Endothelial cell (in vitro differentiated cells): ENCODE results near the gene KHK. TPM values are rescaled to one million over a fixed set of nuclear protein-coding genes. Genes with fewer than 3 reads are reported as not detected.

Experiments used
- DNase-seq: peaks from one replicate; pipeline ENCODE4 v3.0.0; 2021; ENCODE audit warnings: low spot score
- H3K27ac Mint-ChIP-seq: one replicate; pipeline ENCODE4 v1.8.0; 2021; ENCODE audit warnings: mixed read lengths, inconsistent platforms; ENCODE audit not compliant: unreplicated experiment
- H3K27me3 Mint-ChIP-seq: one replicate; pipeline ENCODE4 v1.8.0; 2021; ENCODE audit warnings: mild to moderate bottlenecking, moderate library complexity, mixed read lengths, inconsistent platforms; ENCODE audit not compliant: unreplicated experiment
- H3K36me3 Mint-ChIP-seq: one replicate; pipeline ENCODE4 v1.8.0; 2021; ENCODE audit warnings: mild to moderate bottlenecking, low read depth, mixed read lengths, inconsistent platforms; ENCODE audit not compliant: unreplicated experiment
- H3K4me1 Mint-ChIP-seq: one replicate; pipeline ENCODE4 v1.8.0; 2021; ENCODE audit warnings: mild to moderate bottlenecking, mixed read lengths, inconsistent platforms; ENCODE audit not compliant: unreplicated experiment
- H3K4me3 Mint-ChIP-seq: one replicate; pipeline ENCODE4 v1.8.0; 2021; ENCODE audit warnings: mild to moderate bottlenecking, mixed read lengths, inconsistent platforms; ENCODE audit not compliant: unreplicated experiment
- H3K9me3 Mint-ChIP-seq: one replicate; pipeline ENCODE4 v1.8.0; 2021; ENCODE audit warnings: mixed read lengths, inconsistent platforms; ENCODE audit not compliant: unreplicated experiment
- total RNA-seq: library from RNA; stranded (reverse); fragmentation: NEBNext Ultra II Directional; extraction: Animal tissue kit (Norgen Biotek cat#: 25700); gene quantifications from one replicate; pipeline ENCODE4 v1.2.1, GENCODE V29; 2021; ENCODE audit not compliant: unreplicated experiment
- TF ChIP-seq, protein P1 (sequence below): fragments of 200-600 bp; sonication (generic); IDR thresholded peaks from one replicate; pipeline ENCODE4 v1.5.0; 2021; ENCODE audit warnings: antibody characterized with exemption; ENCODE audit not compliant: unreplicated experiment

Gene KHK
- total RNA-seq, 1 donor from 2014 or later: 1.4 TPM

DNA sequence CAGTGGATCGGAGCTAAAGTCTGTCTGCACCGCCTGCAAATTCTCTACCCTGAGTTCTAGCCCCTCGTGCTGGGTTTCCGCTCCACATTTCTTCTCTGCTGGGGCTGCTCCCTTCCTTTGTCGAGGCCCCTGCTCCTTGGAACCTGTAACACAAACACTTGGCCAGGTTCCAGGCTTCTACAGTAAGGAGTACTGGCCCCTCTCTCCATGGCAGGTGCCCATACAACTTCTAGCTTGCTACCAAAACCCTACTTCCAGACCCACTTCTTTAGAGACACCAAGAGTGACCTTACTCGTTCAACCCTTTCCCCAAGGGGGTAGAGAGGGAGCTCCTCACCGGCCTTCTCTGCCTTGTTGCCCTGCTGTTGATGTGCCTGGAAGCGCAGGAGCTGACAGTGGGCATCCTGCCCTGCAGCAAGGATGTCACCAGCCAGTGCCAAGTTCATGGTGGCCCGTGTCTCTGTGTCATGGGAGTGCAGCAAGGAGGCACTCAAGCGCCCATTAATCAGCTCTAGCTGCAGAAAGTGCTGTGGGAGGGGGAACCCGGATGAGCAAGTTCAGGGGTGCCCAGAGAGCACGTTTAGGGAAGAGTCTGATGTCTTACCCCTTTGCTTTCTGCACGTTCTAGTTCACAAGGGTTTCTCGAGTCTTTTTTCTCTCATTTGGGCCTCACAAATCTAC lies 46.8 kb downstream of the KHK start:
- DNase-seq: no peak
- H3K9me3 Mint-ChIP-seq: no peaks in the 10 kb centered on the region
- H3K4me3 Mint-ChIP-seq: peak overlapping the region; percentile 97
- TF ChIP-seq, protein P1, sequence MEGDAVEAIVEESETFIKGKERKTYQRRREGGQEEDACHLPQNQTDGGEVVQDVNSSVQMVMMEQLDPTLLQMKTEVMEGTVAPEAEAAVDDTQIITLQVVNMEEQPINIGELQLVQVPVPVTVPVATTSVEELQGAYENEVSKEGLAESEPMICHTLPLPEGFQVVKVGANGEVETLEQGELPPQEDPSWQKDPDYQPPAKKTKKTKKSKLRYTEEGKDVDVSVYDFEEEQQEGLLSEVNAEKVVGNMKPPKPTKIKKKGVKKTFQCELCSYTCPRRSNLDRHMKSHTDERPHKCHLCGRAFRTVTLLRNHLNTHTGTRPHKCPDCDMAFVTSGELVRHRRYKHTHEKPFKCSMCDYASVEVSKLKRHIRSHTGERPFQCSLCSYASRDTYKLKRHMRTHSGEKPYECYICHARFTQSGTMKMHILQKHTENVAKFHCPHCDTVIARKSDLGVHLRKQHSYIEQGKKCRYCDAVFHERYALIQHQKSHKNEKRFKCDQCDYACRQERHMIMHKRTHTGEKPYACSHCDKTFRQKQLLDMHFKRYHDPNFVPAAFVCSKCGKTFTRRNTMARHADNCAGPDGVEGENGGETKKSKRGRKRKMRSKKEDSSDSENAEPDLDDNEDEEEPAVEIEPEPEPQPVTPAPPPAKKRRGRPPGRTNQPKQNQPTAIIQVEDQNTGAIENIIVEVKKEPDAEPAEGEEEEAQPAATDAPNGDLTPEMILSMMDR: no peak
- peaks cover 19% of the 10 kb centered on the region for H3K36me3 Mint-ChIP-seq
- H3K4me1 Mint-ChIP-seq: peaks cover 11% of the 10 kb centered on the region
- H3K27me3 Mint-ChIP-seq: peaks cover 7% of the 10 kb centered on the region
- H3K27ac Mint-ChIP-seq: no peak overlapping the region

DNA sequence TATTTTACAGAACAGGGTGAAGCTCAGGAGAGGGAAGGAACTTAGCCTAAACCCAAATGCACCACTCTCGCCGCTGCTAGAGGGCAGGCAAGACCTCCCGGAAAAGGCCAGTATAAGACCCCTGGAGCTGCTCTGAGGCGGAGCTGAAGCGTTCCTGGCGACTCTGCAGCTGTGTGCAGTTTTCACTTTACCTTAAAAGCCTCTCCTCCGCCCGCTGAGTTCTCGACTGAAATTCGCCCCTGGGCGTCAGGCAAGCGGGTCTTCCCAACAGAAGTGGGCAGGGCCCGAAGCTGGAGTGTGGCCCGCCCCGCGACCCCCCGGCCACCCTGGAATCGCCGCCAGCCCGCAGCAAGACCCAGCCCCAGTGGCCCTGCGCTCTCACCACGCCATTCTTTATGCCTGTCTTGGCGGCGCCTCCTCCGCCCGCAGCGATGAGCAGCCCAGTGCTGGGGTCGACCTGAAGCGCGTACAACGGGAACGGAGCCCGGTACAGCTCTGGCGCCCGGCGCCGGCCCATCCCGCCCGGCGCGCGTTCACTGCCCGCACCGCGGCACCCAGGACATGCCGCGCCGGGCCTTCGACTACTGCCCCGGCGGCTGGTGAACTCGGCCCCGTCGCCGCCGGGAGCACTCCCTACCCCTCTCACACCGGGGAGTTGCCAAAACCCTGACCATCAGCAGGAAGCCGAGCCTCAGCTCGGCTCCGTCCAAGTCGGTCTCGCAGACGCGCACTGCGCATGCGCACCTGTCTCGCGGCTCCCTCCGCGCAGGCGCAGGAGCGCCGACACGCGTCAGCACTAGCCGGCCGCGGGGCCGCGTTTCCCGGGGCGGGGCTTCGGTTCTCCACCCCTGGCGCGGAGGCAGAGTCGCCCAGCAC lies 47.6 kb downstream of the KHK start, which contains the start of gene PREB:
PREB (minus strand) TSS at position 732 of the 876 bp plus-strand sequence; CDS start at position 517, 215 bp downstream.
- Mint-ChIP-seq H3K4me3 (peak within 1 kb of the TSS; percentile 97), H3K4me1 (peaks cover 9% of the 10 kb centered on the region), H3K27ac (no peak within 1 kb of the TSS), H3K36me3 (peaks cover 15% of the 10 kb centered on the region), H3K27me3 (peaks cover 10% of the 10 kb centered on the region), H3K9me3 (no peaks in the 10 kb centered on the region)
- peak; percentile 100 for DNase-seq
- TF ChIP-seq, protein P1: no peak

DNA sequence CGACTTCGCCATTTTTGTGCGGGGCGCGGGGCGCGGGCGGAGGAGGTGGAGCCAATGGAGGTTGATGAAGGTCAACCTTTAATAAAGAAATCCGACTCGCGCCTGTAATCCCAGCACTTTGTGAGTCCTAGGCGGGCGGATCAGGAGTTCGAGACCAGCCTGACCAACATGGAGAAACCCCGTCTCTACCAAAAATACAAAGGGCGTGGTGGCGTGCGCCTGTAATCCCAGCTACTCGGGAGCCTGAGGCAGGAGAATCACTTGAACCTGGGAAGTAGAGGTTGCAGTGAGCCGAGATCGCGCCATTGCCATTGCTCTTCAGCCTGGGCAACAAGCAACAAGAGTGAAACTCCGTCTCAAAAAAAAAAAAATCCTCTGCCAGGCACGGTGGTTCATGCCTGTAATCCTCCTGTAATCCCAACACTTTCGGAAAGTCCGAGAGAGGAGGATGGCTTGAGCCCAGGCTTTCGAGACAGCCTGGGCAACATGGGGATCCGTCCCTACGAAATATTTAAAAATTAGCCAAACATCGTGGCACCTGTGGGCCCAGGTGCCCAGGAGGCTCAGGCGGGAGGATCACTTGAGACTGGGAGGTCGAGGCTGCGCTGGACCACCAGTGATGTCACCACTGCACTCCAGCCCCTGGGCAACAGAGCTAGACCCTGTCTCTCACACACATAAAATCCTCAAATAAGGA lies 48.4 kb downstream of the KHK start:
- TF ChIP-seq, protein P1: no peak
- Mint-ChIP-seq H3K4me1 (peaks cover 9% of the 10 kb centered on the region), H3K4me3 (peak overlapping the region; percentile 97), H3K27ac (no peak overlapping the region), H3K9me3 (no peaks in the 10 kb centered on the region), H3K27me3 (peaks cover 10% of the 10 kb centered on the region), H3K36me3 (peaks cover 13% of the 10 kb centered on the region)
- no peak for DNase-seq

DNA sequence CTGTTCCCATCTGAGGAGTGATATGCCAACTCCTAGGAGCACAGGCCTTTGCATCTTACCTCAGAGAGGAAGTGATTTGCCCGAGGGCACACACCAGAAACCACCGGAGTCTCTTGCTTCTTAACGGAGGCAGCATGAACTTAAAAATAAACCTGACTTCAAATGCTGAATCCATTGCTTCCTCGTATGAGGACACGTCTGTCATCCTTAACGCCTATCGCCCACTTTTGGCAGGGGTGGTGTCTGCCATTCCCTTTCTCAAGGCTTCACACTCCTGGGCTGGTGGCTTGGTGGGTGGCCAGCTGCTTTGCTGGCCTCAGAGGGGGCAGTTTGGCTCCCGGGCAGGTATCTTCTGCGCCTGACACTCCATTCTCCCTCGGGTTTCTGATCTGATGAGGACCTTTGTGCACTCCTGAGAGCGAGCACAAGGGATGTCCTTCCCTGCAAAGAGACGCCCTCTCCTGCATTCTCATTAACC lies 48.9 kb downstream of the KHK start:
- DNase-seq: no peak
- Mint-ChIP-seq H3K4me1 (peaks cover 9% of the 10 kb centered on the region), H3K36me3 (peaks cover 13% of the 10 kb centered on the region), H3K27ac (no peak overlapping the region), H3K27me3 (peaks cover 10% of the 10 kb centered on the region), H3K9me3 (no peaks in the 10 kb centered on the region), H3K4me3 (peak overlapping the region; percentile 97)
- TF ChIP-seq, protein P1: no peak
